H1 (cell line): Measurements from ENCODE around the gene RAD9B. TPM values are rescaled to one million over a fixed set of nuclear protein-coding genes. Genes with fewer than 3 reads are reported as not detected.

Experiments
- CTCF ChIA-PET: fragments of 300-600 bp; sonication (Branson Sonifier 250); formaldehyde crosslinking; loops from one replicate; lab custom pipeline; 2021; ENCODE audit not compliant: partially characterized antibody; lab: Charles Lee
- POLR2A ChIA-PET: fragments of 300-600 bp; sonication (Branson Sonifier 250); formaldehyde crosslinking; loops from one replicate; lab custom pipeline; 2021; ENCODE audit warnings: inconsistent platforms; ENCODE audit not compliant: partially characterized antibody; lab: Charles Lee
- DNase-seq, 2 experiments: peaks; one replicate each; pipeline versions ENCODE4 v3.0.0 to v3.0.0-alpha.2; 2010 to 2022; ENCODE audit warnings: low spot score in 2 of 2, low read depth in 1 of 2, mixed read lengths in 1 of 2
- FAIRE-seq: peaks from 2 replicates; lab custom pipeline; 2011; peaks lifted over from hg19 to GRCh38; lab: Jason Lieb, UNC
- H2AFZ ChIP-seq: 2 replicates; pipeline ENCODE4 v1.8.1; 2012; ENCODE audit warnings: low read length, inconsistent platforms
- H2AK5ac ChIP-seq: 2 replicates; pipeline ENCODE4 v1.6.1; 2013; ENCODE audit warnings: low read depth, low read length
- H2BK120ac ChIP-seq: replicated peaks from 2 replicates; pipeline ENCODE3; 2013; ENCODE audit warnings: low read depth, low read length, inconsistent platforms
- H2BK12ac ChIP-seq: 2 replicates; pipeline ENCODE4 v1.6.1; 2013; ENCODE audit warnings: low read depth, low read length
- H2BK15ac ChIP-seq: 2 replicates; pipeline ENCODE4 v1.6.1; 2013; ENCODE audit warnings: low read length
- H2BK20ac ChIP-seq: 2 replicates; pipeline ENCODE4 v1.6.1; 2013; ENCODE audit warnings: low read length
- H2BK5ac ChIP-seq: 2 replicates; pipeline ENCODE4 v1.6.1; 2013; ENCODE audit warnings: low read depth, low read length
- H3K14ac ChIP-seq: 2 replicates; pipeline ENCODE4 v1.6.1; 2013; ENCODE audit warnings: inconsistent platforms; ENCODE audit not compliant: insufficient read length
- H3K18ac ChIP-seq: 2 replicates; pipeline ENCODE4 v1.6.1; 2013; ENCODE audit warnings: low read length; ENCODE audit errors: extremely low read depth
- H3K23ac ChIP-seq: 2 replicates; pipeline ENCODE4 v1.6.1; 2013; ENCODE audit warnings: inconsistent platforms; ENCODE audit not compliant: insufficient read length
- H3K23me2 ChIP-seq: 2 replicates; pipeline ENCODE4 v1.6.1; 2013; ENCODE audit warnings: low read depth, low read length
- H3K27ac ChIP-seq: 2 replicates; pipeline ENCODE4 v1.6.1; 2011; ENCODE audit warnings: low read depth, low read length, inconsistent platforms
- H3K27me3 ChIP-seq, 4 experiments: replicated peaks in 1 of 4; 1 replicate in 1 of 4; 2 replicates in 3 of 4; pipeline versions ENCODE4 v1.6.1 to v1.8.1; 2011 to 2013; ENCODE audit warnings: low read length in 3 of 4, mild to moderate bottlenecking in 3 of 4, inconsistent platforms in 2 of 4, mixed read lengths in 2 of 4, moderate library complexity in 1 of 4; ENCODE audit not compliant: control insufficient read depth in 3 of 4, insufficient read depth in 3 of 4; ENCODE audit errors: extremely low read depth in 1 of 4
- H3K36me3 ChIP-seq, 4 experiments: 2 replicates each; pipeline versions ENCODE4 v1.6.1 to v1.8.1; 2011 to 2013; ENCODE audit warnings: mild to moderate bottlenecking in 4 of 4, low read length in 3 of 4, moderate library complexity in 2 of 4, control low read depth in 1 of 4, inconsistent platforms in 1 of 4; ENCODE audit not compliant: insufficient read depth in 4 of 4, control insufficient read depth in 2 of 4
- H3K4ac ChIP-seq: replicated peaks from 2 replicates; pipeline ENCODE3; 2013; ENCODE audit warnings: low read length, low read depth, mixed read lengths, inconsistent platforms; ENCODE audit not compliant: insufficient read length
- H3K4me1 ChIP-seq, 4 experiments: replicated peaks in 1 of 4; 1 replicate in 1 of 4; 2 replicates in 3 of 4; pipeline versions ENCODE4 v1.6.1 to v1.8.1; 2011 to 2013; ENCODE audit warnings: low read length in 3 of 4, inconsistent platforms in 2 of 4, mixed read lengths in 1 of 4; ENCODE audit not compliant: insufficient read depth in 4 of 4, control insufficient read depth in 3 of 4
- H3K4me2 ChIP-seq, 2 experiments: 2 replicates each; pipeline versions ENCODE4 v1.6.1 to v1.8.1; 2011 to 2013; ENCODE audit warnings: low read depth in 2 of 2, low read length in 2 of 2, control low read depth in 1 of 2, inconsistent platforms in 1 of 2, mild to moderate bottlenecking in 1 of 2; ENCODE audit not compliant: insufficient read depth in 1 of 2
- H3K4me3 ChIP-seq, 4 experiments: fragments of 200-600, 300-600 bp in 1 of 4; sonication (generic), shearing (Covaris generic), sonication (Bioruptor Twin) in 1 of 4; 2 replicates each; pipeline versions ENCODE4 v1.5.1 to v1.8.1; 2011 to 2016; ENCODE audit warnings: low read length in 4 of 4, low read depth in 3 of 4, control low read depth in 2 of 4, inconsistent platforms in 2 of 4, mild to moderate bottlenecking in 2 of 4, mixed read lengths in 1 of 4, moderate library complexity in 1 of 4; ENCODE audit not compliant: insufficient read depth in 2 of 4; ENCODE audit errors: extremely low read depth in 1 of 4
- H3K56ac ChIP-seq: replicated peaks from 2 replicates; pipeline ENCODE3; 2013; ENCODE audit warnings: low read depth, mild to moderate bottlenecking, mixed read lengths, low read length, inconsistent platforms; ENCODE audit not compliant: insufficient read length
- H3K79me1 ChIP-seq: 2 replicates; pipeline ENCODE4 v1.6.1; 2013; ENCODE audit warnings: low read depth, low read length, control low read depth
- H3K79me2 ChIP-seq, 2 experiments: 2 replicates each; pipeline versions ENCODE4 v1.6.1 to v1.8.1; 2012 to 2013; ENCODE audit warnings: low read length in 2 of 2, mild to moderate bottlenecking in 2 of 2, inconsistent platforms in 1 of 2; ENCODE audit not compliant: insufficient read depth in 2 of 2, control insufficient read depth in 1 of 2
- H3K9ac ChIP-seq, 4 experiments: replicated peaks in 1 of 4; 1 replicate in 1 of 4; 2 replicates in 3 of 4; pipeline versions ENCODE4 v1.6.1 to v1.8.1; 2011 to 2013; ENCODE audit warnings: low read depth in 3 of 4, low read length in 3 of 4, control low read depth in 2 of 4, mild to moderate bottlenecking in 2 of 4, moderate library complexity in 2 of 4, inconsistent platforms in 1 of 4; ENCODE audit errors: extremely low read depth in 1 of 4
- H3K9me3 ChIP-seq, 2 experiments: 2 replicates each; pipeline versions ENCODE4 v1.6.1 to v1.8.1; 2012 to 2013; ENCODE audit warnings: mild to moderate bottlenecking in 2 of 2, moderate library complexity in 2 of 2, control low read depth in 1 of 2, inconsistent platforms in 1 of 2, low read depth in 1 of 2, low read length in 1 of 2, mixed read lengths in 1 of 2; ENCODE audit not compliant: insufficient read depth in 2 of 2
- H4K20me1 ChIP-seq, 2 experiments: replicated peaks in 1 of 2; 2 replicates each; pipeline versions ENCODE3 to v1.8.1; 2011 to 2013; ENCODE audit warnings: inconsistent platforms in 2 of 2, low read length in 2 of 2, mild to moderate bottlenecking in 1 of 2; ENCODE audit not compliant: insufficient read depth in 2 of 2, control insufficient read depth in 1 of 2
- H4K5ac ChIP-seq: 2 replicates; pipeline ENCODE4 v1.6.1; 2013; ENCODE audit warnings: low read length, low read depth, mixed read lengths, inconsistent platforms; ENCODE audit not compliant: insufficient read length
- H4K8ac ChIP-seq: 2 replicates; pipeline ENCODE4 v1.8.0; 2013; ENCODE audit warnings: mild to moderate bottlenecking, moderate library complexity, low read length, inconsistent platforms; ENCODE audit not compliant: insufficient read depth; ENCODE audit errors: extremely low read depth
- H4K91ac ChIP-seq: replicated peaks from 2 replicates; pipeline ENCODE3; 2013; ENCODE audit warnings: low read length, mixed read lengths, inconsistent platforms; ENCODE audit not compliant: insufficient read length
- CBX8 ChIP-seq: fragments of 300-800, 300-1000 bp; sonication (generic); IDR thresholded peaks from 2 replicates; pipeline ENCODE4 v1.7.1; 2016; ENCODE audit warnings: low read depth, low read length, borderline replicate concordance
- CHD2 ChIP-seq: IDR thresholded peaks from 2 replicates; pipeline ENCODE4 v1.6.1; 2012; ENCODE audit warnings: low read length, improper control_type of control experiment
- CTBP2 ChIP-seq: IDR thresholded peaks from 2 replicates; pipeline ENCODE4 v1.7.0; 2011; ENCODE audit warnings: borderline replicate concordance, mild to moderate bottlenecking, moderate library complexity, mixed read lengths, low read length; ENCODE audit not compliant: insufficient read depth, insufficient read length
- KDM5A ChIP-seq: fragments of 200-600 bp; IDR thresholded peaks from 2 replicates; pipeline ENCODE4 v1.7.1; 2012; ENCODE audit warnings: mild to moderate bottlenecking, low read length, inconsistent platforms, mixed read lengths
- TAF7 ChIP-seq: optimal IDR thresholded peaks from 2 replicates; pipeline ENCODE3; 2011; ENCODE audit warnings: low read depth, mild to moderate bottlenecking, inconsistent platforms, low read length, moderate library complexity, borderline replicate concordance
- WGBS, 2 experiments: shearing (Covaris generic) in 1 of 2; methylation state at CpG; one replicate each; pipeline versions ENCODE4 v1.1.6 to v1.1.7; 2013 to 2015; ENCODE audit warnings: low lambda C conversion rate in 2 of 2, mixed read lengths in 2 of 2, inconsistent platforms in 1 of 2, low coverage in 1 of 2, missing lambda C conversion rate in 1 of 2; ENCODE audit not compliant: insufficient replicate concordance in 2 of 2, insufficient coverage in 1 of 2, insufficient read length in 1 of 2; ENCODE audit errors: extremely low coverage in 1 of 2, missing lambda C conversion rate in 1 of 2; 5-methylcytosine and 5-hydroxymethylcytosine counted together
- polyA plus RNA-seq, 7 experiments: library from polyadenylated mRNA; depleted of rRNA in 3 of 7; stranded (reverse) in 5 of 7; unstranded in 2 of 7; fragments of >200 nt in 5 of 7; fragments of 200-250 nt in 2 of 7; gene quantifications; 1 replicate in 5 of 7; 2 replicates in 1 of 7; 4 replicates in 1 of 7; pipeline versions ENCODE4 v1.2.1 to v1.2.3, GENCODE V29; 2011 to 2013; ENCODE audit warnings: missing spikeins in 2 of 7, mixed read lengths in 2 of 7
- total RNA-seq: library from RNA; stranded (reverse); fragmentation: NEBNext Ultra II Directional; extraction: Animal tissue kit (Norgen Biotek cat#: 25700); gene quantifications from 2 replicates; pipeline ENCODE4 v1.2.1, GENCODE V29; 2021
- TF ChIP-seq, protein P1 (sequence below), 3 experiments: IDR thresholded peaks; 1 replicate in 2 of 3; 2 replicates in 1 of 3; pipeline versions ENCODE4 v1.5.1 to v1.6.1; 2011; ENCODE audit warnings: low read length in 3 of 3, mild to moderate bottlenecking in 3 of 3, inconsistent platforms in 2 of 3, low read depth in 1 of 3, moderate library complexity in 1 of 3; ENCODE audit not compliant: insufficient read depth in 1 of 3; ENCODE audit errors: control extremely low read depth in 1 of 3

The RAD9B gene
- total and polyA plus RNA-seq, 2 of the 8 experiments (the other 6 are each of a cell fraction or from before 2014, with no cell fraction given), result 0.06 TPM; not detected in 1

DNA sequence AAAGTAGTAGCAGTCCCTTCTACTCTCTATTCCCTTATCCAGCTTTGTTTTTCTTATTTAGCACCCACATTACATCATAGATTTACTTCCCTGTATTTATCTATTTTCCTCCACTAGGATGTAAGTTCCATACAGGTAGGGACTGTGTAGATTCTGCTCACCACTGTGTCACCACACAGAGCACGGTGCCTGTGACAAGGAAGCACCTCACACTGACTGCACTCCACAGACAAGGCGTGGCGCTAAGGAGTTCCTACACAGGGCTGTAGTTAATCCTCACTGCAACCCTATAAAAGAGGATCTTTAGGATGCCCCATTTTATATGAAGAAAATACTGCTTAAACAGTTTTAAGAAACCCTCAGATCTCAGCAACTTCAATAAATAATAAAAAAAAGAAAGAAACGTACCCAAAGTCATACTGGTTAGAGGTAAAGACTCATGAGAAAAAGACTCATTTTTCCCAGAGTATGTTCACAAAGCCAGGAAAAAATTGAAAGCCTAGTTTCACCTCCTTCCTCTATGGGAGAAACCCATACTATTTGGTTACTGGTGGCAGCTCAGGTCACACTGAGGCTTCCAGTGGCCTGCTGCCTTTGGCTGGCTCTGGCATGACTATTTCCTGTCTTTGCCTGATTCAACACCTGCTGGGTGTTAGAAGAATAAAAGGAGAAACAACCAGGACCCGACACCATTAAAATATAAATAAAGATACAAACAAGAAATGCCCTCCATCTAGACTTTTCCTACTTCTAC lies 36.9 kb downstream of the RAD9B start:
- Histone ChIP-seq H3K9me3 (no peaks in the 10 kb centered on the region), H4K5ac (no peak overlapping the region), H4K20me1 (peaks cover 2 to 3% of the 10 kb centered on the region in 2 experiments), H2AFZ (no peak overlapping the region), H3K23me2 (no peaks in the 10 kb centered on the region), H3K27me3 (no peaks in the 10 kb centered on the region), H3K4ac (peak overlapping the region; percentile 61), H3K36me3 (peaks cover 5 to 38% (median 20%) of the 10 kb centered on the region in 4 experiments), H4K8ac (no peak overlapping the region), H2AK5ac (no peak overlapping the region), H3K4me2 (no peak overlapping the region), H3K79me1 (no peaks in the 10 kb centered on the region), H3K4me3 (no peak overlapping the region), H2BK15ac (no peak overlapping the region), H3K9ac (no peak overlapping the region), H2BK120ac (no peak overlapping the region), H3K56ac (no peak overlapping the region), H3K4me1 (no peaks in the 10 kb centered on the region), H2BK5ac (no peak overlapping the region), H3K14ac (no peak overlapping the region), H2BK20ac (no peak overlapping the region), H4K91ac (no peak overlapping the region), H3K18ac (no peak overlapping the region), H3K79me2 (no peaks in the 10 kb centered on the region), H2BK12ac (no peak overlapping the region), H3K27ac (no peak overlapping the region), H3K23ac (no peak overlapping the region)
- POLR2A ChIA-PET, result interaction anchor here (0.6 to 0.7 kb wide), 2 partner anchors 15 to 157 kb away, joined by 3 read pairs; no protein-coding TSS in a partner anchor
- 94% methylated on average over 5 of the region's 5 CpGs; no CpG with 5 or more reads in 1 of the 2 experiments for WGBS, 2 experiments
- TF ChIP-seq CBX8 (no peak), CHD2 (no peak), TAF7 (no peak), CTBP2 (no peak), KDM5A (no peak)
- TF ChIP-seq, protein P1, sequence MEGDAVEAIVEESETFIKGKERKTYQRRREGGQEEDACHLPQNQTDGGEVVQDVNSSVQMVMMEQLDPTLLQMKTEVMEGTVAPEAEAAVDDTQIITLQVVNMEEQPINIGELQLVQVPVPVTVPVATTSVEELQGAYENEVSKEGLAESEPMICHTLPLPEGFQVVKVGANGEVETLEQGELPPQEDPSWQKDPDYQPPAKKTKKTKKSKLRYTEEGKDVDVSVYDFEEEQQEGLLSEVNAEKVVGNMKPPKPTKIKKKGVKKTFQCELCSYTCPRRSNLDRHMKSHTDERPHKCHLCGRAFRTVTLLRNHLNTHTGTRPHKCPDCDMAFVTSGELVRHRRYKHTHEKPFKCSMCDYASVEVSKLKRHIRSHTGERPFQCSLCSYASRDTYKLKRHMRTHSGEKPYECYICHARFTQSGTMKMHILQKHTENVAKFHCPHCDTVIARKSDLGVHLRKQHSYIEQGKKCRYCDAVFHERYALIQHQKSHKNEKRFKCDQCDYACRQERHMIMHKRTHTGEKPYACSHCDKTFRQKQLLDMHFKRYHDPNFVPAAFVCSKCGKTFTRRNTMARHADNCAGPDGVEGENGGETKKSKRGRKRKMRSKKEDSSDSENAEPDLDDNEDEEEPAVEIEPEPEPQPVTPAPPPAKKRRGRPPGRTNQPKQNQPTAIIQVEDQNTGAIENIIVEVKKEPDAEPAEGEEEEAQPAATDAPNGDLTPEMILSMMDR (IDR thresholded peaks at IDR 0.05; ENCODE audit: control extremely low read depth in 1 of 3, insufficient read depth in 1 of 3, low read depth in 1 of 3, low read length in 3 of 3), result no peak
- CTCF ChIA-PET, result interaction anchor here (0.8 to 4.6 kb wide), 7 partner anchors 13 to 63 kb away, joined by 4 to 23 read pairs (median 5); no protein-coding TSS in a partner anchor
- FAIRE-seq, result no peak
- no peak for DNase-seq
